Myocyte (in vitro differentiated cells): Measurements from ENCODE around the gene B4GAT1. TPM values are rescaled to one million over a fixed set of nuclear protein-coding genes. Genes with fewer than 3 reads are reported as not detected.
"Not testable (repeated sequence)": the region's sequence is repeated elsewhere in the genome, so short reads cannot be mapped to it uniquely, and the experiment has no call there.

ENCODE experiments used
- DNase-seq: peaks from one replicate; pipeline ENCODE4 v3.0.0-alpha.2; 2012; ENCODE audit warnings: low read depth
- total RNA-seq: library from RNA; depleted of rRNA; stranded (reverse); fragments of >200 nt; gene quantifications from 2 replicates; pipeline ENCODE4 v1.2.3, GENCODE V29; 2014

The B4GAT1 gene
- total RNA-seq, 1 donor from 2014 or later, result 69.3 TPM

DNA sequence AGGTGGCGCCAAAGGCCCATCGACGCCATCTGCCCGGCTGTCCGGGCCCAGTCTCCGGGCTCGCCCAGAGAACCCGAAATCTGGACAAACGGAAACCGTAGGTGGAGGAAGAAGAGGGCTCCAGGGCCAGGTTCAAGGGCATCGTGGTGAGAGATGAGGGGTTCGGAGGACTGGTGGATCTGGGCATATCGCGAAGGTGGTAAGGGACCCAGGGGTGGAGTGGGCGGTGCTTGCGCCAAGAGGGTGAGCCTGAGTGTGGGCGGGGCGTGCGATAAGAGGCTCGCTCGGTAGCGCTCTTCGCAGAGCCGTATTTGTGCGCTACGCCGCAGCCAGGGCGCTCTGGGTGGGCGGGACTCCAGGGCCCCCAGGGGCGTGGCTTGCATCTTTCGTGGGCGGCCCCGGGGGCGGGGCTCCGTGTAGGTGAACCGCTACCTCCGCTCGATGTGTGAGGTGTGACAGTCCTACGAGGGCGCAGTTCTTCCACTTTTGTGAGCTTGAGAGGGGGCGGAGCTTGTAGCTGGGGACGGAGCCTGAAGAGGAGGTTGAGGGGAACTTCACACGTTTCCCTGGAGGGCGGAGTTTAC lies 35.4 kb downstream of the B4GAT1 start:
- DNase-seq, result peak; percentile 92

- DNase-seq, result no peak
Observed at GRCh38 chr11:66311470-66311964, 35.9 kb downstream of the B4GAT1 start.

GRCh38 chr11:66310803-66311440 lies 36.5 kb downstream of the B4GAT1 start:
- DNase-seq, result not testable (repeated sequence)

GRCh38 chr11:66310324-66310723 lies 37.1 kb downstream of the B4GAT1 start:
- DNase-seq, result no peak

GRCh38 chr11:66309475-66309874 lies 38.0 kb downstream of the B4GAT1 start:
- DNase-seq, result no peak

DNA sequence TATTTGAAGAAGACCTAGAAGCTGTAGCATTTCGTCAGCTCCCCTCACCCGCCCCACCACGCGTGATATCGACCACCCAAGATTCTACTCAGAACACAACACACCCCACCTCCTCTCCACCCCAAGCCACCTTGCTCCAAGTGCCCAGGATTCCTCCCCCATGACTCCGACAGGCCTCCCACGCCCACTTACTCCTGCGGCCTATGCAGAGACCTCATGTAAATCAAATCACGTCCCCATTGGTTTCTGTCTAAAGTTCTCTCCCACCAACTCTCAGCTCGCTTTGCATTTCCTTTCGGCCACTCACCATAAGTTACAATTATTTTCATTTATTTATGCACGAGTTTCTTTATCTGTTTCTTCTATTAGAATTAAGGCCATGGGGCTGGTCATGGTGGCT lies 44.8 kb downstream of the B4GAT1 start:
- no peak for DNase-seq

GRCh38 chr11:66299186-66299585 lies 48.2 kb downstream of the B4GAT1 start:
- DNase-seq, result no peak

- DNase-seq, result no peak
Observed at GRCh38 chr11:66297610-66298009, 49.8 kb downstream of the B4GAT1 start.

Other genes with a start within 250 kb of the B4GAT1 start
- 37.6 and 49.9 TPM in 2 replicates for gene KLC2, start 89.9 kb downstream of the B4GAT1 start, total RNA-seq
- gene RAB1B, start 79.0 kb downstream of the B4GAT1 start, total RNA-seq, result 143 and 146 TPM in 2 replicates
- 1.3 and 1.9 TPM in 2 replicates for gene CNIH2, start 69.5 kb downstream of the B4GAT1 start, total RNA-seq
- 115 and 165 TPM in 2 replicates for gene YIF1A, start 58.5 kb downstream of the B4GAT1 start, total RNA-seq
- gene TMEM151A, start 55.7 kb downstream of the B4GAT1 start, total RNA-seq, result 0.08 and 0.26 TPM in 2 replicates
- not detected in 2 replicates for gene CD248, start 30.6 kb downstream of the B4GAT1 start, total RNA-seq
- 32.3 and 43.9 TPM in 2 replicates for gene RIN1, start 11.2 kb downstream of the B4GAT1 start, total RNA-seq
- gene BRMS1, start 2.5 kb downstream of the B4GAT1 start, total RNA-seq, result 45.9 and 56.1 TPM in 2 replicates
- 4.5 and 8.5 TPM in 2 replicates for gene SLC29A2, start 24.1 kb upstream of the B4GAT1 start, total RNA-seq
- not detected in 2 replicates for gene NPAS4, start 73.4 kb upstream of the B4GAT1 start, total RNA-seq
- 23.1 and 27.9 TPM in 2 replicates for gene MRPL11, start 91.2 kb upstream of the B4GAT1 start, total RNA-seq
- gene PELI3, start 119.3 kb upstream of the B4GAT1 start, total RNA-seq, result 5.5 and 9.3 TPM in 2 replicates
- 52.7 TPM in 2 replicates for gene DPP3, start 132.8 kb upstream of the B4GAT1 start, total RNA-seq
- 29.5 and 39.6 TPM in 2 replicates for gene BBS1, start 163.0 kb upstream of the B4GAT1 start, total RNA-seq
- gene ZDHHC24, start 198.4 kb upstream of the B4GAT1 start, total RNA-seq, result 15.7 and 20.9 TPM in 2 replicates
- gene ACTN3, start 199.3 kb upstream of the B4GAT1 start, total RNA-seq, result 0.75 and 1.5 TPM in 2 replicates
- gene CTSF, start 221.0 kb upstream of the B4GAT1 start, total RNA-seq, result 52.8 and 73.8 TPM in 2 replicates
- 0.26 and 0.45 TPM in 2 replicates for gene CCDC87, start 245.4 kb upstream of the B4GAT1 start, total RNA-seq
- gene CCS, start 245.6 kb upstream of the B4GAT1 start, total RNA-seq, result 25.8 and 26.1 TPM in 2 replicates